GM18526 (cell line): ENCODE results near the gene ITM2A.

Source experiments
- POLR2A ChIP-seq: IDR thresholded peaks from 3 replicates; pipeline ENCODE4 v1.6.1; 2011; ENCODE audit not compliant: insufficient read length; ENCODE audit errors: extremely low read depth

ITM2A gene

DNA sequence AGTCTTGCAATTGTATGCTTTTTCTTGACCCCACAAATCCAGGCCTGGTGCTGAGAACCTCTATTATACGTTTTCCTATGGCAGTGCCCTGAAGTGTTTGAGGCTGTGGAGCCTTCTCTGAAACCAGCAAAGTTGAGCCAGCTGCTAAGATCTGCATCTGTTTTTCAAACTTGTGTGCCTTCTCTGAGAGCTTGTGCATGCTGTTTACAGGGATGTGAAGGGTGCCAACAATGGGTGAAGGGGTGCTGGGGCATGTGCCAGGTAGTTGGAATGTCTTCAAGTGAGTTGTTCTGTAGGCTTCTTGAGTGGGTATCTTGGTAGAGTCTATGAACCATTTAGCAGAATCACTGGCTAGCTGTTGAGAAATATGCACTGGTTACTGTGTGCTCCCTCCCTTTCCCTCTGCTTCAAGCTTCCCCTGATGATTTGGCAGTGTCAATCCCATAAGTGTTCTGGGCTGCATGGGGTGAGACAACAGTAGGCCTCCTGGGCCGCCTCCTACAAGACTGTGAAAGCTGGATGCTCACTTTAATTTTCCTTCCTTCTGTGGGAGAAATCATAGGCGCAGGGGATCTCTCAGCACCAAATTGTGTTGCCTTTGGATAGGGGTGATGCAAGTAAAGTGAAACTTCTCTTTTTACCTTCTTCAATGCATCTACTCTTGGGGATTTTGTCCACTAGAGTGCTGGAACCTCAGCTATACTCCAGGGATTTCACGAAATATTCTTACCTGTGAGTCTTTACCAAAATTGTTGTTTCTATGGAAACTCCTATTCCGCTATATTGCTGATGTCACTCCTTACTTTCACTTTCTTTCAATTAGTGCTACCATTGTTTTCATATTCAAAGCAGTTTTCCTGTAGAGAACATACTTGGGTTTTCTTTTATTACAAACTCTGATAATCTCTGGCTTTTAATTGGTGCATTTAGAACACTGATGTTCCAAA is 30.0 kb downstream of the ITM2A start:
- no peak for TF ChIP-seq POLR2A

DNA sequence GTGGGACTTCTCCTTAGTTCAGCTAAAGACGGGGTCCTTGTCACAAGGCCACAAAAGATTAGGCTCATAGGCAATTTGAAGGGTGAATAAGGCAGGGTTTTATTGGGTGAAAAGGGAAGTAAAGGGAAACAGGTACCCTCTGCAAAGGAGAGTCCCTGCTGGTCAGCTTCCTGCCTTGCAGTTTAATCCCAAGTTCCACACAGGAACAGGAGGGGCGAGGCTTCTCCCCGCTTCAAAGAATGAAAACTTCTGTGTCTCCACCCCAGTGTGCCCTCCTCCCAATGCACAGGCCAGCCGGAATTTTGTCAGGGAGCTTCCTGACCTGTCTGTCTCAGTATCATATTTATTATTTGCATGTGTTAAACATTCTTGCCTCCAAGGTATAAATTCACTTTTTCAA is 37.1 kb downstream of the ITM2A start:
- TF ChIP-seq POLR2A, result no peak

DNA sequence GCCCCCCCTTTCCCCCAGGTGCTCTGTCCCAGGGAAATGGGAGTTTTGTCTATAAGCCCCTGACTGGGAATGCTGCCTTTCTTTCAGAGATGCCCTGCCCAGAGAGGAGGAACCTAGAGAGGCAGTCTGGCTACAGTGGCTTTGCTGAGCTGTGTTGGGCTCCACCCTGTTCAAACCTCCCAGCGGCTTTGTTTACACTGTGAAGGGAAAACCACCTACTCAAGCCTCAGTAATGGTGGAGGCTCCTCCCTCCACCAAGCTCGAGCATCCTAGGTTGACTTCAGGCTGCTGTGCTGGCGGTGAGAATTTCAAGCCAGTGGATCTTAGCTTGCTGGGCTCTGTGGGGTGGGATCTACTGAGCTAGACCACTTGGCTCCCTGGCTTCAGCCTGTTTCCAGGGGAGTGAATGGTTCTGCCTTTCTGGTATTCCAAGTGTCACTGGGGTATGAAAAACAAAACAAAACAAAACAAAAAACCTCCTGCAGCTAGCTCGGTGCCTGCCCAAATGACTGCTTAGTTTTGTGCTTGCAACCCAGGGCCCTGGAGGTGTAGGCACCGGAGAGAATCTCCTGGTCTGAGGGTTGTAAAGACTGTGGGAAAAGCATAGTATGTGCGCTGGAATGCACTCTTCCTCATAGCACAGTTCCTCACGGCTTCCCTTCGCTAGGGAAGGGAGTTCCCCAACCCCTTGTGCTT is 41.7 kb downstream of the ITM2A start:
- TF ChIP-seq POLR2A, result no peak
